PC-3 (cell line): Measurements from ENCODE around the gene GMEB2.

Experiments
- CTCF ChIP-seq: fragments of 300-600 bp; sonication (generic); conservative IDR thresholded peaks from 2 replicates; pipeline ENCODE4 v1.5.1; 2017; ENCODE audit warnings: antibody characterized with exemption, low read depth, mild to moderate bottlenecking, low read length
- EZH2 ChIP-seq: fragments of 300-600 bp; sonication (generic); IDR thresholded peaks from one replicate; pipeline ENCODE4 v1.6.1; 2017; ENCODE audit warnings: antibody characterized with exemption, mild to moderate bottlenecking, low read length; ENCODE audit not compliant: unreplicated experiment
- EZH2phosphoT487 ChIP-seq: fragments of 300-600 bp; sonication (generic); IDR thresholded peaks from 2 replicates; pipeline ENCODE4 v1.6.1; 2018; ENCODE audit warnings: mild to moderate bottlenecking, antibody characterized with exemption, low read length, borderline replicate concordance

GRCh38 chr20:63662813-63663189, 35.9 kb upstream of the GMEB2 start:
- TF ChIP-seq CTCF (no peak), EZH2 (no peak), EZH2phosphoT487 (no peak)
